Measurements from ENCODE around the gene ACTN4.

ACTN4 gene

DNA sequence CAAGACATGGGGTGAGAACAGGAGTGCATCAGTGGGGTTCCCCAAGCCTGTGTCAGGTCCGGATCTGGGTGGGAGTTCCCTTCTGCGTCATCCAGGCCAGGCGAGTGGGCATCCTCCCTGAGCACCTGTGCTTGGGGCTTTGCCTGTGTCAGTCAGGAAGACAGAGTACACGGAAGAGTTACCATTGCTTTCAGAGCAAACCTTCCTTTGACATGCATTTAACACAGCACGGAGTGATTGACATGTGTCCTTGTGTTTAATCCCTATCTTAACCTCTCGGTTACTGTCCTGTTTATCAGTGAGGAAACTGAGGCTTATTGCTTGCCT lies 49.2 kb downstream of the ACTN4 start:
- POLR2A ChIA-PET = no interaction called here

DNA sequence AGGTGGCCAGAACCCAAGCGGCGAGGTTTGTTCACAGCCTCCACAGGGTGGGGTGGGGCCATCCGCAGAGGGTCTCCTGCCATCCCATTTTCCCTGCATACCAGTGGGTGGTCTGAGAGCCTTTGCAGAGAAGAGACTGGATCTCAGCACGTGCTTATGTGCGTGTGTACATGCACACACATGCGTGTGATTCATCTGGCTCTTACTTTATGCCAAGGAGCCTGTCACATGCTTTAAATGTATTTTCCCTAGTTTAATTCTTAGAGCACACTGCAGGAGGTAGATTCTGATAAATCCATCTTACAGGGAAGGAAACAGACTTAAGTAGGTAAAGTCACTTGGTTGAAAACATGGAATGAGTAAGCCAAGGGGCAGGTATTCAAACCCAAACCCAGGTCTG lies 49.7 kb downstream of the ACTN4 start:
- no peak for DNase-seq (ENCODE audit: low read depth, low spot score)
- CTCF ChIA-PET = no interaction called here
- TF ChIP-seq, protein P1, sequence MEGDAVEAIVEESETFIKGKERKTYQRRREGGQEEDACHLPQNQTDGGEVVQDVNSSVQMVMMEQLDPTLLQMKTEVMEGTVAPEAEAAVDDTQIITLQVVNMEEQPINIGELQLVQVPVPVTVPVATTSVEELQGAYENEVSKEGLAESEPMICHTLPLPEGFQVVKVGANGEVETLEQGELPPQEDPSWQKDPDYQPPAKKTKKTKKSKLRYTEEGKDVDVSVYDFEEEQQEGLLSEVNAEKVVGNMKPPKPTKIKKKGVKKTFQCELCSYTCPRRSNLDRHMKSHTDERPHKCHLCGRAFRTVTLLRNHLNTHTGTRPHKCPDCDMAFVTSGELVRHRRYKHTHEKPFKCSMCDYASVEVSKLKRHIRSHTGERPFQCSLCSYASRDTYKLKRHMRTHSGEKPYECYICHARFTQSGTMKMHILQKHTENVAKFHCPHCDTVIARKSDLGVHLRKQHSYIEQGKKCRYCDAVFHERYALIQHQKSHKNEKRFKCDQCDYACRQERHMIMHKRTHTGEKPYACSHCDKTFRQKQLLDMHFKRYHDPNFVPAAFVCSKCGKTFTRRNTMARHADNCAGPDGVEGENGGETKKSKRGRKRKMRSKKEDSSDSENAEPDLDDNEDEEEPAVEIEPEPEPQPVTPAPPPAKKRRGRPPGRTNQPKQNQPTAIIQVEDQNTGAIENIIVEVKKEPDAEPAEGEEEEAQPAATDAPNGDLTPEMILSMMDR (IDR thresholded peaks at IDR 0.05; ENCODE audit: insufficient read depth, low read length, missing control alignments) = no peak
- POLR2A ChIA-PET = no interaction called here
- H3K4me3 ChIP-seq (ENCODE audit: low read depth, low read length) = no peak overlapping the region

More for the DNA sequence above, 49.2 kb downstream of the ACTN4 start:
- no peak overlapping the region for H3K4me3 ChIP-seq (ENCODE audit: low read depth, low read length)
- no peak for DNase-seq (ENCODE audit: low read depth, low spot score)
- CTCF ChIA-PET = no interaction called here
- TF ChIP-seq, protein P1 (IDR thresholded peaks at IDR 0.05; ENCODE audit: insufficient read depth, low read length, missing control alignments) = no peak

DNA sequence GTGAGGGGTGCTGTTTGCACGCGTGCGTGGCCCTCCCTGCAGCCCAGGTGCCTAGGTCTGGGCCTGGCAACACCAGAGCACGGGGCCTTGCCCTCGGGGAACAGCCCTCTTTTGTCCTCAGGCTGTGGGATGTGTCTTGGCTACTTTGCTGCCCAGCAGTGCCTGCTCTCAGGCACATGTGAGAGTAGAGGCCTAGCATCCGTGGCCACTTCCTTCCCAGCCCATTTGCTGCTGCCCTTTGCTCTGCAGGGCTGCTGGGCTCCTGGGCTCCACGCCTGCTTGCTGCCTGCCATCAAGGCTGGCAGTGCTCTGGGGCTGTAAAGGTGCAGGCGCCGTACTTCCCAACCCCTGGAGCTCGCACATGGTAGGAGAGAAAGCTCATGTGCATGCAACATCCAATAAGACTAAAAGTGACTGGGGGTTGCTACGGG lies 50.2 kb downstream of the ACTN4 start:
- POLR2A ChIA-PET = no interaction called here
- TF ChIP-seq, protein P1 (IDR thresholded peaks at IDR 0.05; ENCODE audit: insufficient read depth, low read length, missing control alignments) = no peak

DNA sequence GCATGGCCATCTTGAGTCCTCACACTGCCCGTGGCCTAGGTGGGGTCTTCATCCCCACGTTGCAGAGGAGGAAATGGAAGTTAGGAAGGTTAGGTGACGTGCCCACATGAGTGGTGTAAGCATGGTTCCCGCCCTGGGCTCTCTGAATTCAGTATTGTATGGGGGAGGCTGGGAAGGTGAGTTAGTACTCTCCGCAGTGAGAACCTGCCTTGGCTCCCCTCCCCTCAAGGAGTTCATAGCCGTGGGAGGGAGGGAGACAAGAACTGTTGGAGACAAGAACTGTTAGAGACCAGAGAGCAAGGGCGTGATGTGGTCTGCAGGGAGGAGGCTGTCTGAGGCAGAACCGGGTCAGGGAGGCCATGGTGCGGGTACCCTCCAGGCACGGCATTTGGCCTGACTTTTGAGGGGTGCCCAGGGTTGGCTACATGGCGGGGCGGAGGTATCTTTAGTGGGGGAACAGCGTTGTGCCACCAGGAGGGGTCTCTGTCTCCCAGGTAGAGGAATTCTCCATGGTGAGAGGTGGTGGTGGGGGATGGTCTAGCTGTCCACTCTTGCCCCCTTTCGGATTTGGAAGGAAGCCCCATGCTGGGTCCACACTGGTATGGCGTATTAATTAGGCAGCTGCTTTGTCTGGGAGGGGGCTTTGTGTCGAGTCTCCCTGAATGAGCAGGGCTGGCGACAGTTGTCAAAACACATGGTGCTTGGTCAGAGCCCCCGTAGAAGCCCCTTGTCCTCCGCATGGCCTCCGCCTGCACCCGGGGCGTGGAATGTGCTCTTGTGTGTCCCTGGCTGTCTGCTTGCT lies 51.0 kb downstream of the ACTN4 start:
- ChIA-PET POLR2A (no interaction called here), CTCF (interaction anchor here (1.1 kb wide), 1 partner anchor 64 kb away, joined by 4 read pairs; no protein-coding TSS in a partner anchor)
- TF ChIP-seq, protein P1 (IDR thresholded peaks at IDR 0.05; ENCODE audit: insufficient read depth, low read length, missing control alignments) = no peak
- DNase-seq (ENCODE audit: low read depth, low spot score) = no peak
- no peak overlapping the region for H3K4me3 ChIP-seq (ENCODE audit: low read depth, low read length)

More for the DNA sequence above, 50.2 kb downstream of the ACTN4 start:
- no peak overlapping the region for H3K4me3 ChIP-seq (ENCODE audit: low read depth, low read length)
- CTCF ChIA-PET = no interaction called here
- DNase-seq (ENCODE audit: low read depth, low spot score) = no peak

DNA sequence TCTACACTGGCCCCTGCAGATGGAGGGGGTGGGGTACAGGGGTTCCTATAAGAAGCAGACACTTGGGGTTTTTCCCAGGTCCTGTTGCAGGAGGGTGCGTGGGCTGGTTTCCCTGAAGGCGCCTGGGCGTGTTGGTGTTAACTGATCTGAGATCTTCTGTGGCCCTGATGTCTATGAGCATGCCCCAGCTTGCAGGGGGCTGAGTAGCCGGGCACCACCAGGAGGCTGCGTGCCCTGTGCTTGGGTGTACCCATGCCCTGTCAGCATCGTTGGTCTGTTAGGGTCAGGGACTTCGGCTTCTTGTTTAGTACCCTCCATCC lies 51.5 kb downstream of the ACTN4 start:
- no peak for DNase-seq (ENCODE audit: low read depth, low spot score)
- no peak overlapping the region for H3K4me3 ChIP-seq (ENCODE audit: low read depth, low read length)
- ChIA-PET POLR2A (interaction anchor here (0.9 kb wide), 1 partner anchor 10 kb away, joined by 3 read pairs; no protein-coding TSS in a partner anchor), CTCF (interaction anchor here (1.1 to 1.2 kb wide), 2 partner anchors 61 to 64 kb away, joined by 3 to 4 read pairs; no protein-coding TSS in a partner anchor)
- TF ChIP-seq, protein P1 (IDR thresholded peaks at IDR 0.05; ENCODE audit: insufficient read depth, low read length, missing control alignments) = no peak

DNA sequence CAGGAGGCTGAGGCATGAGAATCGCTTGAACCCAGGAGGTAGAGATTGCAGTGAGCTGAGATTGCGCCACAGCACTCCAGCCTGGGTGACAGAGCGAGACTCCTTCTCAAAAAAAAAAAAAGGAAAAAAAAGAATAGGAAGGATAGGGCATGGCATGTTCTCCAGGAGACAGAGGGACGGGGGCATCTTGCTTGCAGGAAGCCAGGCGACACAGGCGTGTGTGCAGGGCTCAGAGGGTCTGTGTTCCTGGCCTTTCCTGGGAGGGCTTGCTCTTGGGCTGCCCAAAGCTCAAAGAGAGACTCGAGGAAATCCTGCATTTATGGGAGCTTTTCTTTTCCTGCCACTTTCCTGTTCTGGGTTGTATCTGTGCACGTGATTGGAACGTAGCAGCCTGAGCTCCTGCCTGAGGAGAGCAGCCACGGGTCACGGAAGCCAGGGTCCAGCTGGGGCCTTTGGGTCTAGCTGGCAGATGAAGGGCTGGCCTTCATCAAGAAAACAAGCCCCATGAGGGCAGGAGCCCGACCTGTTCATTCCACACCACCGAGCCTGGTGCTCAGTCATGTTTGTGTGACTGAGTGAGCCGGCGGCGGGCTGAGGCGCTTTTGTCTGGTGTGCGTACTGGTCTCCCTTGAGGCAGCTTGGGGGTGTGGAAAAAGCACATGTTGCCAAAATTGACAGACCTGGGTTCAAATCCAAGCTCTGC lies 52.3 kb downstream of the ACTN4 start:
- TF ChIP-seq, protein P1 (IDR thresholded peaks at IDR 0.05; ENCODE audit: insufficient read depth, low read length, missing control alignments) = no peak
- H3K4me3 ChIP-seq (ENCODE audit: low read depth, low read length) = no peak overlapping the region
- CTCF ChIA-PET = interaction anchor here (0.9 to 1.4 kb wide), 5 partner anchors 11 to 65 kb away, joined by 3 to 4 read pairs (median 3); no protein-coding TSS in a partner anchor
- DNase-seq (ENCODE audit: low read depth, low spot score) = no peak
- POLR2A ChIA-PET = interaction anchor here (0.8 to 1.4 kb wide), 3 partner anchors 9 to 53 kb away, joined by 3 to 4 read pairs (median 3); partner anchors contain the start of gene ACTN4

All from AG04449 (cell line).